GM21360 (cell line): Measurements from ENCODE around the gene FUT2.

Experiments
- ATAC-seq: cut with Tn5 transposase; IDR thresholded peaks from one replicate; pipeline ENCODE4 v1.9.1; 2021; ENCODE audit warnings: mild to moderate bottlenecking, moderate library complexity; ENCODE audit not compliant: unreplicated experiment

The FUT2 gene

DNA sequence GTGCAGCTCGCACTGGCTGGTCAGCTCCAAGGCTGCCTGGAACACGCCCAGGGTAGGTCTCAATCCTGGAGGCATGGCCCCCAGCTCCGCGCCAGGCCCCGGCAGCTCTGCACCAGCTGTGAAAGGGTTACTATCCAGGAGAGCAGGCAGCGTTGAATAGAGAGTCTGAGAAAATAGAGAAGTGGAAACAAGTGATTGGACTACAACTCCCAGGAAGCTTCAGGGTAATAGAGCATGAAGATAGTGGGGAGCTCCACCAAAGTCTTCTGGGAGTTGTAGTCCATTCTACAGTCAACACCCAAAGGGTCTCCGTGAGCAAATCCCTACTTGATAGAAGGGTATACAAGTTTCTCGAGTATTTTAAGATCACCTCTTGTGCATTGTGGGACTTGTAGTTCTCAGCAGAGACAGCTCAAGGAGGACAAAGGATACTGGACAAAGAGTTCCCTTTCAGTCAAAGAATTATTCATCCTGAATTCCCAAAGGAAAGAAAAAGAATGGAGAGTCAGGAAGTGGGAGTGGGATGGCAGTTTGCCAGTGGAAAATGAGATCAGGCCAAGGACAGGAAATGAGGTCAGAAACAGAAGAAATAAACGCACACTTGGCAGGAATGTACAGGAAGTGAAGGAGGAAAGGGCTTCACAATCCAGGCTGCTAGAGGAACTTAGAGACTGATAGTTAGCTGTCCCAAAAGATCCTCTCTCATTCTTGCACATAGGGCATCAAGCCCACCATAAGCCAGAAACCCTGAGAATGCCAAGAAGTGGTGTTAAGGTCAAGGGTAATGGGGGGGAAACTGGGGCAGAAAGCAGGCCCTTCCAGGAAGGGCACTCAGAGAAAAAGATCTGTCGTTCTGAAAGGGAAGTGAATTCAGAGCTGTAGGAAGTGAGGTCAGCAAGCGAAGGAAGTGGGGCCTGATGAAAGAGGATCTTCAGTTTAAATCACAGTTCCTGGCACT is 29.3 kb downstream of the FUT2 start:
- ATAC-seq: no peak

DNA sequence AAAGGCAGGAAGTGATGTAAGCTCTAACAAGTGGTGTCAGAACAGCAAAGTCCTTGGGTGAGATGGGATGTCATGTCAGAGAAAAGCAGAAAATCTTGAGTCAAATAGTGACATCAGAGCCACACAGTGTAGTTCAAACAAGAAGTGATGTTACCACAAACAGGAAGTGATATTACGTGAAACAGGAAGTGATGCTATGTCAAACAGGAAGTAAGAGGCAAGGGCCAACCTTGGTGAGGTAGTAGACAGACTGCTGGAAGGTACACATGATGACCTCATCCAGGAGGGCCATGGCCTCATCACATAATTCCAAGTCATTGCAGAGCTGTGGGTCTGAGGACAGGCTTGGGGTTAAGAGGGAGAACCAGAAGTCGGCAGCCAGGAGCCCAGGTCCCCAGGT is 30.8 kb downstream of the FUT2 start:
- no peak for ATAC-seq

DNA sequence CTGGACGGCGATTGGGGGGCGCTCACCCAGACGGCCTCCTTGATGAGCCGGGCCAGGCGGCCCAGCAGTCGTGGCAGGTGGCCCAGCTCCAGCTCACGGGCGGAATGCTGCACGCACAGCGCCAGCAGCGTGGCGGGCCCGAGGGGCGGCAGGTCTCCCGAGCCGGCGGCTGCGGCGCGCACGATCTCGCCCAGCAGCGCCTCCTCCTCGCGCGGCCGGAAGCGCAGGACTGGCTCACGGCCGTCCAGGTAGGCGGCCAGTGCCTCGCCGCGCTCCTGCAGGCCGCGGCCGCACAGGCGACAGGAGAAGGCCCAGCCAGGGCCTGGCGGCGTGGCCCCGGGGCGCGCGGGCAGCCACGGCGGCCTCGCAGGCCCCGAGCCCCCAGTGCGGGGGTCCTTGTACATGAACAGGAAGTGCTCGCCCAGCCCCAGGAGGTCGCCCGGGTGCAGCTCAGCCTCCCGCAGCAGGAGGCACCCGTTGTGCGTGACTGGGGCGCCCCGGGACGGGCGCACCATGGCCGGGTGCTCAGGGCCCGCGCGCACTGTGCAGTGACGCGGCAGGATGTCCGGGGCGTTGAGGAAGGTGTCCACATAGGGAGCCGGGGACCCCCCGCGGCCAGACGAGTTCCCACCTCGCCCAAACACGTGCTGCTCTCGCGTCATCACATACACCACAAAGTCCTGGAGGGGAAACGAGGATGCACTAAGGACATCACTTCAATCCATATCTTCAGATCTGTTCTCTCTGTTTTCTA is 33.3 kb downstream of the FUT2 start:
- ATAC-seq: no peak

DNA sequence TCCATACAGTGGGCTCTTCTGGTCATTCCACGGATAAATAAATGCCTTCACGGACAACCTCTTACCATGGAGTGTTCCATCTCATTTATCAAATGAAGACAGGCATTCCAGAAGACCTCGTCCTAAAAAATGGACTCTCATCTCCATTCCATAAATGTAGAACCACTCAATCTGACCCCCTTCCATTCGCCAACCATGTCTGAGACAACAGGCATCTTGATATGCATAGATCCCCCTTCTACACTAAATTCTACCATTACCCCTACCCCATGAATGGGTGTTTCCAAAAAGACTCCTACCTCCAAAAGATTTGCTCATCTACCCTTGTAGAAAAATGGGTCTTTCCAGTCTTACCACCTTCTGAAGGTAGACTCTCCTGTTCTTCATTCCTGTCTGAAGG is 35.7 kb downstream of the FUT2 start:
- no peak for ATAC-seq

DNA sequence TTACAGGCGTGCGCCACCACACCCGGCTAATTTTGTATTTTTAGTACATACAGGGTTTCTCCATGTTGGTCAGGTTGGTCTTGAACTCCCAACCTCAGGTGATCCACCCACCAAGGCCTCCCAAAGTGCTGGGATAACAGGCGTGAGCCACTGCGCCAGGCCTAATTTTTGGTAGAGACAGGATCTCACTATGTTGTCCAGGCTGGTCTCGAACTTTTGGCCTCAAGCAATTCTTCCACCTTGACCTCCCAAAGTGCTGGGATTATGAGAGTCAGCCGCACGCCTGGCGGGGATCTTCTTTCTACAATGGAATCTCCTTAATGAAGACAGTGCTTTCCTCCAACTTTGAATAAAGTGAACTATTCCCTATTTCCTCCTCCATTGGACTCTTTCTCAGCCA is 38.9 kb downstream of the FUT2 start:
- ATAC-seq: no peak

DNA sequence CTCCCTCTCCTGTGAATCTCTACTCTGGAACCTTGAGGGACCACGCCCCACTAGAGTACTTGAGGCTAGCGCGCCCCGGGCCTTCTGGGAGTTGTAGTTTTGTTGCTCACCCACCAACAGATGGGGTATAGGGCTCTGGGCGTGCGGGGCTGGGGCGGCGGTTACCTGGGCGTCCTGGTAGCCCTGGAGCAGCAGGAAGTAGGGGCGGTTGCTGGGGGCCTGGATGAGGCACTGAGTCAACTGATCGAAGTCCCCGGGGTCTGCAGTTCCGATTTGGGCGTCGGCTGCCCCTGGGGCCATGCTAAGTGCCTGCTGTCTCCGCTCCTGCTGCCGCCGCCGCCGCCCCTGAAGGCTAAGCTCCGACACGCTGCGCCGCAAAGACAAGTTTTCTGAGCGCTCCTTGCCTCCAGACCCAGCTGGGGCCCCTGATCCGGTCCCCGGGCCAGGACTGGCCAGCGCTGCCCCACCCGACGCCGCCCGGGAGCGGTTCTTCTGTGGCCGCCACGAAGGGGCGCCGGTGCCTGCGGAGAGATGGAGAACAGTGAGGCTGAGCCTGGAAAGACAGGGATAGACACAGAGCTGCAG is 39.4 kb downstream of the FUT2 start:
- no peak for ATAC-seq

DNA sequence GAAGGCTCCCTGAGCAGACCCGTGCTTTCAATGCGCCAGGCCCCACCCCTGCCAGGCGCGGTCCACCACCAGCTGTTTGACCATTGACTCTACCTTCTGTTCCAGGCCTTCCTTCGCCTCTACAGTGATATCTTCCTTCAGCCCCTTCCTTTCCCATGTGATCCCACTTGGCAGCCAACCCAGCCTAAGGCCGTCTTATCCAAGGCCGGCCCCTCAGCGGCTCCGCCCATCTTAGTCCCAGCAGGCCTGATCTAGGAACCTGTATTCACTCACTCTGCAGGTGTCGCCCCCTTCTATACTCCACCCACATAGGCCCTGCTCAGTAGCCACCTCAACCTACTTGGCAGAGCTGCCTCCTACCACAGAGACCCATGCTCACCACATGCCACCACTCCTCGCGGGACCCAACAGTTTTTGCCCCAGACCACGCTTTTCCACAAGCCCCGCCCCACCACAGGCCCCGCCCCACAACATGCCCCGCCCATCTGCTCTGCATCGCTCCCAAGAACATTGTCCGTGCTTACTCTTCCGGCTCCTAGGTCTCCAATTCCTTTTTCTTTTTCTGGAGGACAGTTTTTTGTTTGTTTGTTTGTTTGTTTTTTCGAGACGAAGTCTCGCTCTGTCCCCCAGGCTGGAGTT is 41.7 kb downstream of the FUT2 start:
- no peak for ATAC-seq

DNA sequence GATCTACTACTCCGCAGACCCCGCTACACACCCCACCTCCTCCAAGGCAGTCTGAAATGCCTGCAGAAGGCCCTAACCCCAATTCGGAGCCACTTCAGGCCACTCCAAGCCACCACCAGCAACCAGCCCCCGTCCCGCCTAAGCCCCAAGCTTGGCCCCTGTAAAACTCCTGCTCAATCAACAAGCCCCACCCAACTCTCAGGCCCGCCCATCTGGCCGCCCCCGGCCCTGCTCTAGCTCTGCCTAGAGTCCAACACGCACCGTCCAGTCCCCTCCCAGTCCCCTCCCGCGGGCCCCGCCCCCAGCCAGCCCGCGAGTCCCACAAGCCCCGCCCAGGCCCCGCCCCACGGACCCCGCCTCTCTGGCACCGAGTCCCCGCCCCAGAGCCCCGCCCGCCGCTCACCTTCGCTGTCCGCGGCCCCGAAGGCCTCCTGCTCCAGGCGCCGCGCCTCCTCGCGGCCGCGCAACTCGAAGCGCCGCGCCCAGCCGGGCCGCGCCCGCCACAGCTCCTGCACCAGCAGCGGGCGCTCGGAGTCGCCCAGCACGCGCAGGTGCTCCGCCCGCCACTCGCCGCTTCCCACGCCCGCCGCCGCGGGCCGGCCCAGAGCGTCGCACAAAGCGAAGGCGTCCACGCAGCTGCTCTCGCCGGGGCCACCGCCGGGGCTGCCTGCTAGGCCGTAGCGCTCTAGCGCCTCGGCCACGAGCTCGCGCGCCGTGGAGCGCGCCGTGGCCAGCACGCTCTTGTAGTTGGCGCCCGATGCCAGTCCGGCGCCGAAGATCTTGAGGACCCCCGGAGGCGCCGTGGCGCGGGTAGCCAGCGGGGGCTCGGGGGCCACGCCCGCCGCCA is 43.0 kb downstream of the FUT2 start:
- ATAC-seq: peak; percentile 74

DNA sequence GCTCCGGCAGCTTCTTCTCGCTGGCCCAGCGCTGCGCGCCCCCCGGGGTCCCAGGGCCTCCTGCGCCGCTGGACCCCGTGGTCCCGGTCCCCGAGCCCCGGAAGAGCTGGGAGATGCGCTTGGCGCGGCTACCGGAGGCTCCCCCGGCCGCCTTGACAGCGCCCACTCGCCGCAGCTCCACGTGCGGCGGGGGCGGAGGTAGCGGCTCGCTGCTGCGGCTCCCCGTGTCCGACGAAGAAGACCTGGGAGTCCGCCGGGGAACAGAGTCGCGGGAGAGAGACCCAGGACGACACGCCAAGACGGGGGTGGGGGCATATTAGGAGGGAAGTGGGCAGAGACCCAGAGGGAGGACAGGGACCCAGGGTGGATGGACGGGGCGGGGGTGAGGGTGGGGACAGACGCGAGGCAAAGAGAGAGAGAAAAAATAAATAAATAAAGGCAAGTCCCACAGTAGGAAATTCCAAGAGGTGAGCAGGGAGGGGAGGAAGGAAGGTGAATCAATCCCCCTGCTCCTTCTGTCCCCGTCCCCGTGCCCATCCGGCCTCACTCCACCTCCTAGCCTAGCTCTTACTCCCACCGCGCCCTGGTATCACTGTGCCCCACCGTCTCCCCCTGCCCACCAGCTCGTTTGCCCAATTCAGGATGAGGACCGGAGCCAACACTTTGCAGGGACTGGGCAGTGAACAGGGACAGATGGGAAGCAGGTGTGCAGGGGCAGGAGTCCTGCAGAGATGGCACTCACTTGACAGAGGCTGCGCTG is 43.8 kb downstream of the FUT2 start:
- ATAC-seq: no peak

DNA sequence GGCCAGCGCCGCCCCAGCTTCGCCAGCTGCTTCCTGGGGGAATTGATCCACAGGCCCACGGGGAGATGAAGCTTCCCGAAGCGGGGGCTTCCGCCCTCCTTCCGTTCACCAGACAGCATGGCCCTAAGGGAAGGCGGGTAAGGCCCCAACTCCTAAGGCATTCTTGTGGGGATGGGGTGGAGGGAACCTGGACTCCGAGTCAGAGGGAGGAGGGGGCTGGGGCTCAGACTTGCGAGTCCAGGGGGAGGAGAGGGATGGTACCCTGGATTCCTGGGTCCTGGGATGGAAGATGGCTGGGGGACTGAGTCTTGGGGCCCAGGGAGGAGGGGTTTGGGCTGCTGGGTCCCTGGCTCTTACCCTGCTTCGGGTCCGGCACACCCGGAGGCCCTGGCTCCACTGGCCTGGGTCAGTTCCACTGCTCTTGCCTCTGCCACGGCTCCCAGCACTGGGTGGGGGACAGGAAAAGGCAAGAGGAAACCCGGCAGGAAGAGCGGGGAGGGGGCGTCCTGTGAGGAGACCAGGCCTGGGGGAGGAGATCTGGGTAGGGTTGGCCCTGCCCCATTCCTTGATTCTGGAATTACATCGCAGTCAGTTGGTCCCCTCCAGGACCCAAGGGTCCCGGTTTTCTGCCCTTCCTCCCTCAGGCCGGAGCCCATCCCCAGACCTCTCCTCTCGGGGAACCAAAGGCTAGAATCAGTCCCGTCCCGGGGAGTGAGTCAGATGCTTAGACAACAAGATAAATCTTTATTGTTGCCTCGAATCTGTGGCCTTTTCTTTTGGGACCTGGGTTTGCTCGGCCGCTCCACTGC is 44.6 kb downstream of the FUT2 start, which contains the start of gene RASIP1:
Gene RASIP1, minus strand, starts transcription at position 447 of the 809 bp plus-strand sequence. Its CDS starts 328 bp downstream, at position 119.
- no peak for ATAC-seq

DNA sequence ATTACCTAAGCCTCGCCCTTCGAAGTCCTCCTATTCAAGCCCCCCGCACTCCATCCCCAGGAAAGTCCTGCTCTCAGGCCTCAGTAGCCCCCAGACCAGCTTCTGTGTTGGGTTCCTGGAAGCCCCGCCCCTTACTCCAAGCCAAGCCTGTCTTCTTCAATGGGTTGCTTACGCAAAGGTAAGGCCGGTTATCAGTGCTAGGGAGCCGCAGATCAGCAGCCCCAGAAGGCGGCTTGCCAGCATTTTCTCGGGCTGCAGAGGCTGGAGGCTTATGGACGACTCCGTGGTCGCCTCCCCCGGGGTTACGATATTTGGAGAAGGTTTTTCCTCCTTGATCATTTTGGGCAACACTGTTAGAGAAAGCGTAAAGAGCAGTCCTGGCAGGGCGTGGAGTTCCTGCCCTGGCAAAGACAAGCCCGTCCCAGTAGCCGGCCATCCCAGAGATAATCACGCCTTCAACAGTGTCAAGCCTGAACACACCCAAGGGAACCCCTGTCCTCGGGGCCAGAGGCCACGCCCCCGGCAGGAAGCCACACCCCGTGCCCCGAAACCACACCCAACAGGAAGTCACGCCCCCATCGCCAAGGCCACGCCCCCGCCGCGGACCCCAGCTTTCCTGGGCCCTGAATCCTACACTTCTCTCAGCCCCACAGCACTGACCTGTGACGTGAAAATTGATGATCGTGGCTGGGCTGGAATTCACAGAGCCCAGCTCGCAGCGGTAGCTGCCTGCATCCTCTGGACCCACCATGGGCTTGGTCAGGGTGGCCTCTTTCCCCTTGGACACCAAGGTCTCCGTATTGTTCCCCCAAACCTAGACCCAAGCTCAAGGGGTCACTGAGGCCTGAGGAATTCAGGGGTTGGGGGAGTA is 45.6 kb downstream of the FUT2 start:
- ATAC-seq: no peak

DNA sequence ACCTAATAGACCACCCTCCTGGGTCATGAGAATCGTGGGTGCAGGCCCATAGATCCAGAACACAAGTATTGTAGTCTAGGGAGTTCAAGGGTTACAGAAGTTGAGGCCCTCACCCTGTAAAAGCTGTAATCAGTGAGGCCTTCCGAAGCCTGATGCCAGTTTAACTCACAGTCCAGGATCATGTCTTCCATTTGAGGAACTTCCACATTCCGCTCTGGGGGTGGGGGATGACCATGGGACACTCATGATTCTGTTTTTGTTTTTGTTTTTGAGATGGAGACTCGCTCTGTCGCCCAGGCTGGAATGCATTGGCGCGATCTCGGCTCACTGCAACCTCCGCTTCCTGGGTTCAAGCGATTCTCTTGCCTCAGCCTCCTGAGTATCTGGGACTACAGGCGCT is 46.3 kb downstream of the FUT2 start:
- ATAC-seq: no peak

DNA sequence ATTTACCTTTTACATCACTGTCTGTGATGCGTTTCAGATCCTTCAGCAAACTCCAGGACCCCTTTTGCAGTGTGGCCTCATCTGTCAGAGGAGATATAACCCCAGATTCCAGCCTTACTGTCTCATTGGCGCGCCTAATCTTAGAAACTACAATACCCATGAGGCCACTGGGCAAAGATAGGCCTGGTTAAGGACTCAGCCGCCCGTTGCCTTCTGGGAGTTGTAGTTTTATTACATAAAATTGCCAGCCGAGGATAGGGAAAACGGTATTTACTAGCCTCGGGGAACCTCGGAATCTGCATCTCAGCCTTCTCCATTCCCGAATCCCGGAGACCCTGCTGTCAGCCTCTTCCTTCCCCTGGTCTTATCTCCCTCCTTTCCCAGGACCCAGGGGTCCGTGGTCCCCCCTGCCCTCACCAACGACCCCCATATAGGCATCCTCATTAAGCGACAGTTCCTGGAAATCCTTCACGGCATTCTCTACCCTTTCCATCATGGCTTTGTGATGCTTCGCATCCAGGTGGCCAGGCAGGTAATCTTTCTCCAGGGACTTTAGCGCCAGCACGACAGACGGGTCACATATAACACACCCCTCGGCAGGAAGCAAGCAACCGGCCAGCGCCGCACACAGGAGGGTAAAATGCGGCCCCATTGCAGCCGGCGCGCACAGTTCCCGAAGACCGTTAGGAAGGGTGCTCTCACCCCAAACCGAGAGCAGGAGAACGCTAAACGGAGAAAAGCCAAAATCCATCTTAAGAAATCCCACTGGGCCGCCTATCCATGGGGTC is 49.6 kb downstream of the FUT2 start:
- ATAC-seq: no peak

DNA sequence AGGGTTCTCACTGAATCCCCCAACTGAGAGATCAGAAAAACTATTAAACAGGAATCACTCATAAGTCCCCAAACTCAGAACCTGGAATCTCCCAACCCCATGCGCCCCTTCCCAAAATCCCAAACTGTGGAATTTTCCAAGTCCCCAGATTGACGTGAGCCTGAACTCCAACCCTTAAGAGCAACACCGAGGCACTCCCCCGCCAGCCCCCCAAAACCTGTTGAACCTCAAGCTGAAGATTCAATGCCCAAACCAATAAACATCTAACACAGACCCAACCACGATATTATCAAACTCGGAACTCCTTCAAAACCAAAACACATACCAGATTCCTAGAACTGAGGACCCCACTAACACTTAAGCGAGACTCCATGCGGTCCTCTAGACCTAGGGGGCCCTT is 50.3 kb downstream of the FUT2 start:
- ATAC-seq: no peak

DNA sequence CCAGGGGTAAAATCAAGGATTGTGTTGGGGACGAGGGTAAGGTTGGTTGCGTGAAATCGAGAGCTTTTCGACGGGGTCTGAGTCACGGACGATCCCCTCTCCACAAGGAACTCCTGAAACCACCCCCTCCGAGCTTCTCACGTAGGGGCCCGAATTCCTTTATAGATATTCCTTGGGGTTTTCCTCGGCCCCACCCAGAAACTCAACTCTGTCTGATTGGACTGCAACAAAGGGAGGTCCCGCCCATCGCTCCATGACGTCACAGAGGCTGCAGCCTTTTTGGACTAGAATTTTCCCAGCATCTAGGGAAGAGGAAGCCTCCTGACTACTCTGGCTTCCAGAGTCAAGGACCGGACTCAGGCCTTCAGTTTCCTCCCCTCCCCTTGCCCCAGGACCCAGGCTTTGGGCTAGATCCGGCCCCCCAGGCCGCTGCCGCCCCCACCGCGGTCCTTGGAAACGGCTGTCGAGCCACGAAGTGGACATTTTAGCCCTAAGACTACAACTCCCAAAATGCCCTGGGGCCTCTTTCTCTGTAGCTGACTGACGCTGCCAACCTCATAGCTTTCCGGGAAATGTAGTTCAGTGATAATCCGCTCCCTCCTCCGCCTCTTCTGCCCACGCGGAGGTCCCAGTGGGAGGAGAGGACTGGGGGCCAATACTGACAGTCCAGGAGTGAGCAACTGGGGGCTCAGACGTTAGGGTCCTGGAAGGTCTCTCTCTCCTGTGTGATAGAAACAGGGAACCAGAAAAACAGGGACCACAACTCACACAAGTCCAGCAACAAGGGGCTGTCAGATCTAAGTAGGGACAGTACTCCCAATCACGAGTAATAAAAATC is 51.2 kb downstream of the FUT2 start, which contains the start of gene IZUMO1:
Gene IZUMO1, minus strand, starts transcription at position 172 of the 838 bp plus-strand sequence. CDS start 1,050 bp downstream, outside the sequence.
- no peak for ATAC-seq
